H9 (cell line): ENCODE data around the gene TMEM209. TPM values are rescaled to one million over a fixed set of nuclear protein-coding genes. Genes with fewer than 3 reads are reported as not detected.
"Not testable (repeated sequence)": the region's sequence is repeated elsewhere in the genome, so short reads cannot be mapped to it uniquely, and the experiment has no call there.

ENCODE experiments used
- DNase-seq: peaks from one replicate; pipeline ENCODE4 v3.0.0-alpha.2; 2017
- H2AFZ ChIP-seq: one replicate; pipeline ENCODE4 v1.6.1; 2013; ENCODE audit warnings: mild to moderate bottlenecking, low read length, control low read depth, moderate library complexity
- H2AK5ac ChIP-seq: 2 replicates; pipeline ENCODE4 v1.6.1; 2013; ENCODE audit warnings: low read length, control low read depth, mixed read lengths; ENCODE audit not compliant: insufficient read length
- H2BK120ac ChIP-seq: one replicate; pipeline ENCODE4 v1.6.1; 2013; ENCODE audit warnings: low read depth, mild to moderate bottlenecking, low read length, control low read depth, inconsistent platforms; ENCODE audit not compliant: poor library complexity, severe bottlenecking
- H2BK12ac ChIP-seq: 2 replicates; pipeline ENCODE4 v1.6.1; 2013; ENCODE audit warnings: low read length, control low read depth, mixed read lengths, low read depth; ENCODE audit not compliant: insufficient read length
- H2BK15ac ChIP-seq: 2 replicates; pipeline ENCODE4 v1.6.1; 2013; ENCODE audit warnings: low read depth, low read length, control low read depth
- H2BK20ac ChIP-seq: one replicate; pipeline ENCODE4 v1.6.1; 2013; ENCODE audit warnings: low read depth, mild to moderate bottlenecking, low read length, control low read depth, inconsistent platforms; ENCODE audit not compliant: poor library complexity, severe bottlenecking
- H2BK5ac ChIP-seq: 2 replicates; pipeline ENCODE4 v1.6.1; 2013; ENCODE audit warnings: low read length, control low read depth, mixed read lengths; ENCODE audit not compliant: insufficient read length
- H3K14ac ChIP-seq: 2 replicates; pipeline ENCODE4 v1.6.1; 2013; ENCODE audit warnings: low read length, control low read depth; ENCODE audit not compliant: insufficient read depth
- H3K18ac ChIP-seq: 2 replicates; pipeline ENCODE4 v1.6.1; 2013; ENCODE audit warnings: low read depth, mild to moderate bottlenecking, mixed read lengths, low read length, control low read depth; ENCODE audit not compliant: insufficient read length
- H3K23ac ChIP-seq: 2 replicates; pipeline ENCODE4 v1.6.1; 2013; ENCODE audit warnings: low read length, control low read depth, mixed read lengths, low read depth; ENCODE audit not compliant: insufficient read length
- H3K23me2 ChIP-seq: 2 replicates; pipeline ENCODE4 v1.6.1; 2013; ENCODE audit warnings: low read depth, mild to moderate bottlenecking, mixed read lengths, low read length, control low read depth; ENCODE audit not compliant: insufficient read length, poor library complexity, severe bottlenecking
- H3K27ac ChIP-seq: 2 replicates; pipeline ENCODE4 v1.5.1; 2013; ENCODE audit warnings: low read length, control low read depth, mixed read lengths, low read depth; ENCODE audit not compliant: insufficient read length
- H3K27me3 ChIP-seq: 2 replicates; pipeline ENCODE4 v1.6.1; 2013; ENCODE audit warnings: low read length, control low read depth, inconsistent platforms; ENCODE audit not compliant: insufficient read depth
- H3K4ac ChIP-seq: 2 replicates; pipeline ENCODE4 v1.6.1; 2013; ENCODE audit warnings: low read depth, mild to moderate bottlenecking, control low read depth, inconsistent platforms, low read length, moderate library complexity
- H3K4me1 ChIP-seq: 2 replicates; pipeline ENCODE4 v1.6.1; 2013; ENCODE audit warnings: low read length, control low read depth, inconsistent platforms; ENCODE audit not compliant: insufficient read depth
- H3K4me2 ChIP-seq: 2 replicates; pipeline ENCODE4 v1.6.1; 2013; ENCODE audit warnings: low read length, control low read depth, mixed read lengths; ENCODE audit not compliant: insufficient read length, insufficient read depth
- H3K56ac ChIP-seq: 2 replicates; pipeline ENCODE4 v1.6.1; 2013; ENCODE audit warnings: low read depth, mild to moderate bottlenecking, mixed read lengths, low read length, control low read depth; ENCODE audit not compliant: insufficient read length
- H3K79me1 ChIP-seq: 2 replicates; pipeline ENCODE4 v1.6.1; 2013; ENCODE audit warnings: low read depth, mild to moderate bottlenecking, moderate library complexity, low read length, control low read depth, inconsistent platforms; ENCODE audit not compliant: insufficient read depth, poor library complexity, severe bottlenecking
- H3K79me2 ChIP-seq: 2 replicates; pipeline ENCODE4 v1.6.1; 2013; ENCODE audit warnings: low read length, control low read depth, inconsistent platforms; ENCODE audit not compliant: insufficient read depth
- H3K9ac ChIP-seq: 2 replicates; pipeline ENCODE4 v1.6.1; 2013; ENCODE audit warnings: low read length, control low read depth, mixed read lengths; ENCODE audit not compliant: insufficient read length; ENCODE audit errors: extremely low read depth
- H3K9me3 ChIP-seq: one replicate; pipeline ENCODE4 v1.6.1; 2013; ENCODE audit warnings: low read depth, low read length, inconsistent platforms; ENCODE audit not compliant: control insufficient read depth
- H3T11ph ChIP-seq: one replicate; pipeline ENCODE4 v1.6.1; 2013; ENCODE audit warnings: mild to moderate bottlenecking, low read length, control low read depth, inconsistent platforms
- H4K20me1 ChIP-seq: one replicate; pipeline ENCODE4 v1.6.1; 2013; ENCODE audit not compliant: control insufficient read depth, insufficient read length, insufficient read depth
- H4K5ac ChIP-seq: 2 replicates; pipeline ENCODE4 v1.6.1; 2013; ENCODE audit warnings: low read depth, mild to moderate bottlenecking, mixed read lengths, low read length, control low read depth; ENCODE audit not compliant: insufficient read length
- H4K8ac ChIP-seq: replicated peaks from 2 replicates; pipeline ENCODE4 v1.6.1; 2013; ENCODE audit warnings: low read length, control low read depth, mixed read lengths, low read depth; ENCODE audit not compliant: insufficient read length
- H4K91ac ChIP-seq: 2 replicates; pipeline ENCODE4 v1.6.1; 2013; ENCODE audit warnings: low read depth, mild to moderate bottlenecking, moderate library complexity, mixed read lengths, low read length, control low read depth; ENCODE audit not compliant: insufficient read length
- H3K27ac Mint-ChIP-seq, 3 experiments: 2 replicates in 2 of 3; 3 replicates in 1 of 3; pipeline ENCODE4 v1.8.0; 2020 to 2021; ENCODE audit warnings: mixed read lengths in 3 of 3, mild to moderate bottlenecking in 1 of 3, moderate library complexity in 1 of 3
- H3K27me3 Mint-ChIP-seq: 2 replicates; pipeline ENCODE4 v1.8.0; 2021; ENCODE audit warnings: low read depth, mild to moderate bottlenecking, moderate library complexity, mixed read lengths
- H3K36me3 Mint-ChIP-seq, 3 experiments: 2 replicates in 2 of 3; 3 replicates in 1 of 3; pipeline ENCODE4 v1.8.0; 2020 to 2021; ENCODE audit warnings: low read depth in 3 of 3, mixed read lengths in 3 of 3; ENCODE audit not compliant: insufficient read depth in 1 of 3
- H3K4me1 Mint-ChIP-seq, 2 experiments: 2 replicates each; pipeline ENCODE4 v1.8.0; 2020; ENCODE audit warnings: mixed read lengths in 2 of 2
- H3K4me3 Mint-ChIP-seq, 2 experiments: 2 replicates in 1 of 2; 3 replicates in 1 of 2; pipeline ENCODE4 v1.8.0; 2020 to 2021; ENCODE audit warnings: mild to moderate bottlenecking in 2 of 2, mixed read lengths in 2 of 2, moderate library complexity in 1 of 2
- H3K9me3 Mint-ChIP-seq, 2 experiments: 2 replicates in 1 of 2; 3 replicates in 1 of 2; pipeline ENCODE4 v1.8.0; 2020; ENCODE audit warnings: mild to moderate bottlenecking in 2 of 2, mixed read lengths in 2 of 2, moderate library complexity in 1 of 2
- WGBS: extraction: QIAGEN DNeasy Blood & Tissue Kit; methylation state at CpG from one replicate; pipeline ENCODE4 v1.1.7; 2013; ENCODE audit warnings: missing lambda C conversion rate, low lambda C conversion rate, mixed read lengths; ENCODE audit not compliant: insufficient read length; ENCODE audit errors: extremely low coverage; 5-methylcytosine and 5-hydroxymethylcytosine counted together
- total RNA-seq: library from RNA; stranded (reverse); gene quantifications from 2 replicates; pipeline ENCODE4 v1.2.1, GENCODE V29; 2021
- TF ChIP-seq, protein P1 (sequence below): fragments of 200-600 bp; sonication (generic); conservative IDR thresholded peaks from 3 replicates; pipeline ENCODE4 v1.8.0; 2021; ENCODE audit warnings: antibody characterized with exemption, mild to moderate bottlenecking

Gene TMEM209
- total RNA-seq, 1 experiment from 2014 or later: 30.8 TPM

DNA sequence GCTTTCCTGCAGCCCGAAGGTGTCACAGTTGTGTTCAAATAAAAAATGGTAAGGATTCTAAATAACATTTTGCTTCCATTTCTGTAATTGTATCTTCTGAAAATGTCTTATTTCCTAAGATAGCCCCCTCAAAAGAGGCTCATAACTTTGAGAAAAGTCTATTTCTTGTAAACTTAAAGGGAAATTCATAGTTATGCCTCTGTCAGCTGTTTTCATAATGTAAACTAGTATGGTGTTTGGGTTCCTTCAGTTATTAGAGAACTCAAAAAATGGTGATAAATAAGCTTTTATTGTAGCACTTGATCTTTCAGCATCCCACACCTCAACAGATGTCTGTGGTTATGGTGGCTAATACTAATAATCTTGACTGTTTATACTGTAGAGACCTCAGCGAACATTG is 77.8 kb downstream of the TMEM209 start:
- Mint-ChIP-seq H3K27me3 (no peaks in the 10 kb centered on the region), H3K4me3 (no peak overlapping the region), H3K27ac (no peak overlapping the region), H3K9me3 (no peaks in the 10 kb centered on the region), H3K4me1 (peaks cover 0 to 6% of the 10 kb centered on the region in 2 experiments; a peak in 2 of 4 replicates), H3K36me3 (peaks cover 11 to 50% (median 45%) of the 10 kb centered on the region in 3 experiments; a peak in 6 of 7 replicates)
- no peak overlapping the region for H3K27ac ChIP-seq
- H2BK15ac ChIP-seq: no peak overlapping the region
- H2AK5ac ChIP-seq: no peak overlapping the region
- H3K27me3 ChIP-seq: no peaks in the 10 kb centered on the region
- no peak overlapping the region for H2AFZ ChIP-seq
- no peaks in the 10 kb centered on the region for H3K79me2 ChIP-seq
- no peaks in the 10 kb centered on the region for H3K23me2 ChIP-seq
- H4K20me1 ChIP-seq: no peaks in the 10 kb centered on the region
- no peak overlapping the region for H4K5ac ChIP-seq
- H2BK12ac ChIP-seq: no peak overlapping the region
- H3T11ph ChIP-seq: no peak overlapping the region
- H2BK20ac ChIP-seq: no peak overlapping the region
- no peak overlapping the region for H3K4me2 ChIP-seq
- H3K18ac ChIP-seq: no peak overlapping the region
- no peak overlapping the region for H3K14ac ChIP-seq
- WGBS: no CpG with 5 or more reads among the region's 2 CpGs
- H4K8ac ChIP-seq: no peak overlapping the region
- H2BK5ac ChIP-seq: no peak overlapping the region
- no peaks in the 10 kb centered on the region for H3K9me3 ChIP-seq
- H3K9ac ChIP-seq: no peak overlapping the region
- no peaks in the 10 kb centered on the region for H3K79me1 ChIP-seq
- no peak overlapping the region for H3K4ac ChIP-seq
- H3K56ac ChIP-seq: no peak overlapping the region
- TF ChIP-seq, protein P1, sequence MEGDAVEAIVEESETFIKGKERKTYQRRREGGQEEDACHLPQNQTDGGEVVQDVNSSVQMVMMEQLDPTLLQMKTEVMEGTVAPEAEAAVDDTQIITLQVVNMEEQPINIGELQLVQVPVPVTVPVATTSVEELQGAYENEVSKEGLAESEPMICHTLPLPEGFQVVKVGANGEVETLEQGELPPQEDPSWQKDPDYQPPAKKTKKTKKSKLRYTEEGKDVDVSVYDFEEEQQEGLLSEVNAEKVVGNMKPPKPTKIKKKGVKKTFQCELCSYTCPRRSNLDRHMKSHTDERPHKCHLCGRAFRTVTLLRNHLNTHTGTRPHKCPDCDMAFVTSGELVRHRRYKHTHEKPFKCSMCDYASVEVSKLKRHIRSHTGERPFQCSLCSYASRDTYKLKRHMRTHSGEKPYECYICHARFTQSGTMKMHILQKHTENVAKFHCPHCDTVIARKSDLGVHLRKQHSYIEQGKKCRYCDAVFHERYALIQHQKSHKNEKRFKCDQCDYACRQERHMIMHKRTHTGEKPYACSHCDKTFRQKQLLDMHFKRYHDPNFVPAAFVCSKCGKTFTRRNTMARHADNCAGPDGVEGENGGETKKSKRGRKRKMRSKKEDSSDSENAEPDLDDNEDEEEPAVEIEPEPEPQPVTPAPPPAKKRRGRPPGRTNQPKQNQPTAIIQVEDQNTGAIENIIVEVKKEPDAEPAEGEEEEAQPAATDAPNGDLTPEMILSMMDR: no peak
- no peaks in the 10 kb centered on the region for H3K4me1 ChIP-seq
- H3K23ac ChIP-seq: no peak overlapping the region
- DNase-seq: no peak
- no peak overlapping the region for H4K91ac ChIP-seq
- H2BK120ac ChIP-seq: no peak overlapping the region

- not testable (repeated sequence) for H3K79me2 ChIP-seq, H4K8ac ChIP-seq, H3K27me3 ChIP-seq, H3K18ac ChIP-seq, H3K4me2 ChIP-seq, H4K20me1 ChIP-seq, H3K23ac ChIP-seq, H2BK12ac ChIP-seq, H2BK20ac ChIP-seq, H3K9me3 ChIP-seq, H3K23me2 ChIP-seq, H2BK120ac ChIP-seq, H2AK5ac ChIP-seq, H3K14ac ChIP-seq, H3K56ac ChIP-seq, H3K79me1 ChIP-seq, H3K9me3 Mint-ChIP-seq, H2AFZ ChIP-seq, H3T11ph ChIP-seq, H4K5ac ChIP-seq, H4K91ac ChIP-seq, H2BK5ac ChIP-seq, H3K4me1 ChIP-seq, DNase-seq, H3K4me3 Mint-ChIP-seq, H2BK15ac ChIP-seq, H3K27ac ChIP-seq, H3K4ac ChIP-seq, H3K9ac ChIP-seq, H3K27me3 Mint-ChIP-seq, H3K4me1 Mint-ChIP-seq
- peaks cover 11 to 54% (median 51%) of the 10 kb centered on the region in 3 experiments; a peak in 6 of 7 replicates for H3K36me3 Mint-ChIP-seq
- H3K27ac Mint-ChIP-seq: peak overlapping the region in 1 of 3 experiments; percentile 18; a peak in 1 of 7 replicates
- WGBS: no CpG with 5 or more reads among the region's 3 CpGs
Measured at GRCh38 chr7:130126840-130127239, 78.4 kb downstream of the TMEM209 start.
